ENCODE data around the gene TP53TG5.

The TP53TG5 gene

DNA sequence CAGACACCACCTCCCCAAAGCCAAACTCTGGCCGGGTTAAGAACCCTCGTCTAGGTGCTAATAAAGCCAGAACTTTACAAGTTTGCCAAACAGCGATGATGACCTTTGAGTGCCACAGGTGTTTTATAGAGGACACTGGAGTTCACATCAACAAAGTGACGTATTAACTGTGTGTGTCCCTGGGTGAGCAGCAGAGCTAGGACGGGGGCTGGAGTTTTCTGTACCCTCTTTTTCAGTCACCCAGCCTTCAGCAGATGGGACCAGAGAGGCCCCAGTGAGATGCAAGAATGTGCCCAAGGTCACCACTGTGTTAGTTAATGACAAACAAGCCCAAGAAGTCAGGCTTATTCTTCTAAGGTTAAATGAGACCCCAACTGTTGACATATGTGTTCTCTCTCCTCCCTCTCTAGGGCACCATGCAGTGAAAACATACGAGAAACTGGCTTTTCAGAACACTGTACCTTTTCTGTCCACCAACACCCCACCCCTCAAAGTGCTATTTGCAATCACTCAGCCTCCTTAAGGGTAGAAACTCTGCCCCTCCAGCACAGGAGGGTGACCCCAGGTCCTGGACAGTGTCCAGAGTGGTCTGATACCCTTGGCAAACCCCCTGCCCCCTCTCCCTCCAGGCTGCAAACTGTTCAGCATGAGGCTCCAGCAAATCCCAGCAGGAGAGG lies 35.1 kb downstream of the TP53TG5 start:
- no peaks in the 10 kb centered on the region for H3K9me3 ChIP-seq (ENCODE audit: insufficient read depth, low read length, severe bottlenecking)
- DNase-seq (no peak), ATAC-seq (ENCODE audit: insufficient read depth, low read depth) (no peak)
- TF ChIP-seq CTCF (IDR thresholded peaks at IDR 0.05; ENCODE audit: borderline replicate concordance, extremely low read depth, low read length, poor library complexity, severe bottlenecking) = no peak
- no peak for TF ChIP-seq EZH2 (IDR thresholded peaks at IDR 0.05; ENCODE audit: borderline replicate concordance, low read depth, low read length, severe bottlenecking)
- no peak overlapping the region for H2AFZ ChIP-seq (ENCODE audit: low read depth, low read length)
- no peaks in the 10 kb centered on the region for H3K79me2 ChIP-seq (ENCODE audit: insufficient read depth, low read length)
- H4K20me1 ChIP-seq (ENCODE audit: insufficient read depth, low read length) = 0 out of 2 replicates have a peak, but pooled peaks cover 2% of the 10 kb centered on the region
- no peak overlapping the region for H3K9ac ChIP-seq (ENCODE audit: low read depth, low read length)
- no peak overlapping the region for H3K27ac ChIP-seq (ENCODE audit: low read length)
- peaks cover 67% of the 10 kb centered on the region for H3K27me3 ChIP-seq (ENCODE audit: insufficient read depth, low read length, poor library complexity)
- H3K4me3 ChIP-seq (ENCODE audit: low read depth in 1 of 2, low read length in 2 of 2) = no peak overlapping the region
- no peaks in the 10 kb centered on the region for H3K36me3 ChIP-seq (ENCODE audit: insufficient read depth, low read length)
- H3K4me1 ChIP-seq (ENCODE audit: insufficient read depth, low read length) = no peaks in the 10 kb centered on the region
- H3K4me2 ChIP-seq (ENCODE audit: insufficient read depth, low read length) = no peak overlapping the region

- Histone ChIP-seq H4K20me1 (ENCODE audit: insufficient read depth, low read length) (0 out of 2 replicates have a peak, but pooled peaks cover 2% of the 10 kb centered on the region), H3K79me2 (ENCODE audit: insufficient read depth, low read length) (no peaks in the 10 kb centered on the region), H2AFZ (ENCODE audit: low read depth, low read length) (no peak overlapping the region), H3K4me2 (ENCODE audit: insufficient read depth, low read length) (no peak overlapping the region), H3K27me3 (ENCODE audit: insufficient read depth, low read length, poor library complexity) (peaks cover 66% of the 10 kb centered on the region), H3K9ac (ENCODE audit: low read depth, low read length) (no peak overlapping the region), H3K9me3 (ENCODE audit: insufficient read depth, low read length, severe bottlenecking) (no peaks in the 10 kb centered on the region), H3K4me1 (ENCODE audit: insufficient read depth, low read length) (no peaks in the 10 kb centered on the region), H3K4me3 (ENCODE audit: low read depth in 1 of 2, low read length in 2 of 2) (no peak overlapping the region), H3K36me3 (ENCODE audit: insufficient read depth, low read length) (no peaks in the 10 kb centered on the region), H3K27ac (ENCODE audit: low read length) (no peak overlapping the region)
- DNase-seq (no peak), ATAC-seq (ENCODE audit: insufficient read depth, low read depth) (no peak)
- TF ChIP-seq EZH2 (IDR thresholded peaks at IDR 0.05; ENCODE audit: borderline replicate concordance, low read depth, low read length, severe bottlenecking) (no peak), CTCF (IDR thresholded peaks at IDR 0.05; ENCODE audit: borderline replicate concordance, extremely low read depth, low read length, poor library complexity, severe bottlenecking) (no peak)
Observed at GRCh38 chr20:45341939-45342854, 35.9 kb downstream of the TP53TG5 start.

- no peak overlapping the region for H3K4me3 ChIP-seq (ENCODE audit: low read depth in 1 of 2, low read length in 2 of 2)
- H3K79me2 ChIP-seq (ENCODE audit: insufficient read depth, low read length) = no peaks in the 10 kb centered on the region
- DNase-seq (no peak), ATAC-seq (ENCODE audit: insufficient read depth, low read depth) (no peak)
- TF ChIP-seq EZH2 (IDR thresholded peaks at IDR 0.05; ENCODE audit: borderline replicate concordance, low read depth, low read length, severe bottlenecking) = no peak
- TF ChIP-seq CTCF (IDR thresholded peaks at IDR 0.05; ENCODE audit: borderline replicate concordance, extremely low read depth, low read length, poor library complexity, severe bottlenecking) = no peak
- no peak overlapping the region for H3K9ac ChIP-seq (ENCODE audit: low read depth, low read length)
- H3K4me1 ChIP-seq (ENCODE audit: insufficient read depth, low read length) = no peaks in the 10 kb centered on the region
- no peaks in the 10 kb centered on the region for H3K9me3 ChIP-seq (ENCODE audit: insufficient read depth, low read length, severe bottlenecking)
- H3K36me3 ChIP-seq (ENCODE audit: insufficient read depth, low read length) = no peaks in the 10 kb centered on the region
- no peak overlapping the region for H2AFZ ChIP-seq (ENCODE audit: low read depth, low read length)
- H3K27ac ChIP-seq (ENCODE audit: low read length) = no peak overlapping the region
- H3K27me3 ChIP-seq (ENCODE audit: insufficient read depth, low read length, poor library complexity) = peaks cover 67% of the 10 kb centered on the region
- 0 out of 2 replicates have a peak, but pooled peaks cover 2% of the 10 kb centered on the region for H4K20me1 ChIP-seq (ENCODE audit: insufficient read depth, low read length)
- H3K4me2 ChIP-seq (ENCODE audit: insufficient read depth, low read length) = no peak overlapping the region
Observed at GRCh38 chr20:45341579-45341938, 36.6 kb downstream of the TP53TG5 start.

All from DND-41 (cell line).